Measurements from ENCODE around the gene UNC119. TPM values are rescaled to one million over a fixed set of nuclear protein-coding genes. Genes with fewer than 3 reads are reported as not detected.

Gene UNC119
- total and polyA plus RNA-seq, 2 of the 13 experiments (the other 11 are each of a cell fraction or from before 2014, with no cell fraction given): 10.4 to 63.1 TPM

DNA sequence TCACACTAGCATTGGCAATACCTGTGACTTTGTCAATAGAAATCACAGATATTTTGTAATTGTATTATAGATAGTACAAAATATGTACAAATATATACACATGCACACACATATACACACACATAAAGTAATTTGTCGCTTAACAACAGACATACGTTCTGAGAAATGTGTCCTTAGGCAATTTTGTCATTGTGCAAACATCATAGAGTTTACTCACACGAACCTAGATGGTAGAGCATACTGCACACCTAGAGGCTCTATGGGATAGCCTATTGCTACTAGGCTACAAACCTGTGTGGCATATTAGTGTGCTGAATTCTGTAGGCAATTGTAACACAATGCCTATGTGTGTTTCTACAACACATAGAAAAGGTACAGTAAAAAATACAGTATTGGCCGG, 11.0 kb downstream of the UNC119 start:
- H3K36me3 ChIP-seq (replicated peaks in 1 of 2; ENCODE audit: control insufficient read depth in 1 of 2, insufficient read depth in 2 of 2, low read length in 2 of 2): no peaks in the 10 kb centered on the region
- ATAC-seq (no peak), DNase-seq (ENCODE audit: low spot score) (no peak), FAIRE-seq (no peak)
- H3K4me2 ChIP-seq (ENCODE audit: low read depth, low read length): no peak overlapping the region
- no peaks in the 10 kb centered on the region for H3K79me2 ChIP-seq (ENCODE audit: insufficient read depth, low read length)
- H3K4me3 ChIP-seq (replicated peaks in 1 of 3; ENCODE audit: insufficient read depth in 1 of 3, low read depth in 2 of 3, low read length in 3 of 3): no peak overlapping the region
- H2AFZ ChIP-seq (ENCODE audit: low read length): no peak overlapping the region
- CTCF ChIA-PET (ENCODE audit: low intra/inter-chr PET ratio, low total read pairs): interaction anchor here (1.1 to 2.3 kb wide), 3 partner anchors 45 to 53 kb away, joined by 3 to 45 read pairs (median 3); no protein-coding TSS in a partner anchor
- no peaks in the 10 kb centered on the region for H4K20me1 ChIP-seq (ENCODE audit: insufficient read depth, low read length)
- intact Hi-C loops (cut with micrococcal nuclease; ENCODE audit: unreplicated experiment): no loop called here
- no peak overlapping the region for H3K27ac ChIP-seq (ENCODE audit: extremely low read length, insufficient read depth, low read length)
- POLR2A ChIA-PET: no interaction called here
- in situ Hi-C loops (cut with HindIII; ENCODE audit: extremely low pct_ligation_motif_present, low pct_unique_long_range_greater_than_20kb): no loop called here
- BruUV-seq (replicated peaks): no TSS peak
- H3K9ac ChIP-seq (ENCODE audit: insufficient read depth, low read depth, low read length): no peak overlapping the region
- no peaks in the 10 kb centered on the region for H3K9me3 ChIP-seq (ENCODE audit: low read length)
- peaks cover 3 to 13% of the 10 kb centered on the region in 2 experiments; a peak in 4 of 5 replicates for H3K27me3 ChIP-seq (ENCODE audit: control insufficient read depth in 1 of 2, insufficient read depth in 2 of 2, low read length in 2 of 2)
- H3K4me1 ChIP-seq (ENCODE audit: insufficient read depth, low read length): peaks cover 6% of the 10 kb centered on the region
- WGBS (ENCODE audit: low lambda C conversion rate): 13% methylated on average over 4 of the region's 4 CpGs
- no peak for TF ChIP-seq ZBTB38 (CRISPR knock-in tag; IDR thresholded peaks at IDR 0.05)
- TF ChIP-seq REPIN1 (CRISPR knock-in tag; IDR thresholded peaks at IDR 0.05; ENCODE audit: borderline replicate concordance, low read depth): no peak
- TF ChIP-seq, protein P1, sequence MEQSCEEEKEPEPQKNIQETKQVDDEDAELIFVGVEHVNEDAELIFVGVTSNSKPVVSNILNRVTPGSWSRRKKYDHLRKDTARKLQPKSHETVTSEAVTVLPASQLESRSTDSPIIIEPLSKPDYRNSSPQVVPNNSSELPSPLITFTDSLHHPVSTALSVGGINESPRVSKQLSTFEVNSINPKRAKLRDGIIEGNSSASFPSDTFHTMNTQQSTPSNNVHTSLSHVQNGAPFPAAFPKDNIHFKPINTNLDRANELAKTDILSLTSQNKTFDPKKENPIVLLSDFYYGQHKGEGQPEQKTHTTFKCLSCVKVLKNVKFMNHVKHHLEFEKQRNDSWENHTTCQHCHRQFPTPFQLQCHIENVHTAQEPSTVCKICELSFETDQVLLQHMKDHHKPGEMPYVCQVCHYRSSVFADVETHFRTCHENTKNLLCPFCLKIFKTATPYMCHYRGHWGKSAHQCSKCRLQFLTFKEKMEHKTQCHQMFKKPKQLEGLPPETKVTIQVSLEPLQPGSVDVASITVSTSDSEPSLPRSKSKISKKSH (CRISPR knock-in tag; IDR thresholded peaks at IDR 0.05; ENCODE audit: borderline replicate concordance): no peak
- no peak for TF ChIP-seq MED13 (CRISPR knock-in tag; IDR thresholded peaks at IDR 0.05)
- TF ChIP-seq, protein P2, sequence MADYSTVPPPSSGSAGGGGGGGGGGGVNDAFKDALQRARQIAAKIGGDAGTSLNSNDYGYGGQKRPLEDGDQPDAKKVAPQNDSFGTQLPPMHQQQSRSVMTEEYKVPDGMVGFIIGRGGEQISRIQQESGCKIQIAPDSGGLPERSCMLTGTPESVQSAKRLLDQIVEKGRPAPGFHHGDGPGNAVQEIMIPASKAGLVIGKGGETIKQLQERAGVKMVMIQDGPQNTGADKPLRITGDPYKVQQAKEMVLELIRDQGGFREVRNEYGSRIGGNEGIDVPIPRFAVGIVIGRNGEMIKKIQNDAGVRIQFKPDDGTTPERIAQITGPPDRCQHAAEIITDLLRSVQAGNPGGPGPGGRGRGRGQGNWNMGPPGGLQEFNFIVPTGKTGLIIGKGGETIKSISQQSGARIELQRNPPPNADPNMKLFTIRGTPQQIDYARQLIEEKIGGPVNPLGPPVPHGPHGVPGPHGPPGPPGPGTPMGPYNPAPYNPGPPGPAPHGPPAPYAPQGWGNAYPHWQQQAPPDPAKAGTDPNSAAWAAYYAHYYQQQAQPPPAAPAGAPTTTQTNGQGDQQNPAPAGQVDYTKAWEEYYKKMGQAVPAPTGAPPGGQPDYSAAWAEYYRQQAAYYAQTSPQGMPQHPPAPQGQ (CRISPR knock-in tag; IDR thresholded peaks at IDR 0.05; ENCODE audit: borderline replicate concordance): no peak
- no peak for TF ChIP-seq ZNF296 (CRISPR knock-in tag; conservative IDR thresholded peaks at IDR 0.05)
- no peak for TF ChIP-seq ZBTB49 (CRISPR knock-in tag; IDR thresholded peaks at IDR 0.05; ENCODE audit: borderline replicate concordance)
- TF ChIP-seq, protein P3, sequence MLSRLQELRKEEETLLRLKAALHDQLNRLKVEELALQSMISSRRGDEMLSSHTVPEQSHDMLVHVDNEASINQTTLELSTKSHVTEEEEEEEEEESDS (CRISPR knock-in tag; IDR thresholded peaks at IDR 0.05; ENCODE audit: borderline replicate concordance): no peak
- TF ChIP-seq ZNF234 (CRISPR knock-in tag; conservative IDR thresholded peaks at IDR 0.05): no peak
- TF ChIP-seq ZNF713 (CRISPR knock-in tag; IDR thresholded peaks at IDR 0.05): no peak
- TF ChIP-seq HNF4A (CRISPR knock-in tag; IDR thresholded peaks at IDR 0.05): no peak
- TF ChIP-seq ZNF3 (CRISPR knock-in tag; IDR thresholded peaks at IDR 0.05): no peak
- TF ChIP-seq POLR2A (IDR thresholded peaks at IDR 0.05; ENCODE audit: insufficient read depth in 1 of 2, low read depth in 2 of 2, low read length in 2 of 2): no peak
- TF ChIP-seq, protein P4, sequence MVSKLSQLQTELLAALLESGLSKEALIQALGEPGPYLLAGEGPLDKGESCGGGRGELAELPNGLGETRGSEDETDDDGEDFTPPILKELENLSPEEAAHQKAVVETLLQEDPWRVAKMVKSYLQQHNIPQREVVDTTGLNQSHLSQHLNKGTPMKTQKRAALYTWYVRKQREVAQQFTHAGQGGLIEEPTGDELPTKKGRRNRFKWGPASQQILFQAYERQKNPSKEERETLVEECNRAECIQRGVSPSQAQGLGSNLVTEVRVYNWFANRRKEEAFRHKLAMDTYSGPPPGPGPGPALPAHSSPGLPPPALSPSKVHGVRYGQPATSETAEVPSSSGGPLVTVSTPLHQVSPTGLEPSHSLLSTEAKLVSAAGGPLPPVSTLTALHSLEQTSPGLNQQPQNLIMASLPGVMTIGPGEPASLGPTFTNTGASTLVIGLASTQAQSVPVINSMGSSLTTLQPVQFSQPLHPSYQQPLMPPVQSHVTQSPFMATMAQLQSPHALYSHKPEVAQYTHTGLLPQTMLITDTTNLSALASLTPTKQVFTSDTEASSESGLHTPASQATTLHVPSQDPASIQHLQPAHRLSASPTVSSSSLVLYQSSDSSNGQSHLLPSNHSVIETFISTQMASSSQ (IDR thresholded peaks at IDR 0.05; ENCODE audit: low read depth): no peak
- TF ChIP-seq, protein P4 (CRISPR knock-in tag; IDR thresholded peaks at IDR 0.05; ENCODE audit: borderline replicate concordance): no peak
- TF ChIP-seq MTF1 (CRISPR knock-in tag; IDR thresholded peaks at IDR 0.05): no peak
